ENCODE results near the gene OCRL. TPM values are rescaled to one million over a fixed set of nuclear protein-coding genes. Genes with fewer than 3 reads are reported as not detected.
A peak's percentile ranks its signal among the peaks of the same experiment; 100 is the strongest.
"Not testable (repeated sequence)": the region's sequence is repeated elsewhere in the genome, so short reads cannot be mapped to it uniquely, and the experiment has no call there.

OCRL gene
- total RNA-seq, 1 donor = 24.2 TPM

DNA sequence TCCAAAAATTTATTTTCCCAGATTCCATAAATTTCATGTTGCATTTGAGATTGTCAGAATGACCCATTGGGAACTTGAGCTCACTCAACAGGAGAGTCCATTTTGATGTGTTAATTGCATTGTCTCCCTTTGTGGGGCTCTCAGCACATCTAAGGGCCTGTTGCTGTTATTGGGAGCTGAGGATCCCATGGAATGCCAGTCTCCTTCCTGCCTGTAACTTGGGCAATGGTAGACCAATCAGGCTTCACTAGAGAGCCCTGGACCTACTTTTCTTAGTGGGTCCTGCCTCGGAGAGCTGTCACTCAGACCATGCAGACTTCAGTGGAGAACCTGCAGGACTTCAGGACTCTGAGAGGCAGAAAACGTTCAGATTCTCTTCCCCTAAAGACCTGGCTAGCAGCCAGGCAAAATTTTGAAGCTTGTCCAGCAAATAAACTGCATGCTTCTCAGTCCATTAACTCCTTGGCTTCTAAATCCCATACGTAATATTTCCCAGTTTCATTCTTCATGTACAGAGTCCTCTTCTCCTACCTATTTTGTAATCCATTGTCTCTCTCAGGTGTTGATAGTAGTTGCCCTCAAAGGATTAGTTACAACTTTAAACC lies 25.1 kb downstream of the OCRL start:
- TF ChIP-seq, protein P1, sequence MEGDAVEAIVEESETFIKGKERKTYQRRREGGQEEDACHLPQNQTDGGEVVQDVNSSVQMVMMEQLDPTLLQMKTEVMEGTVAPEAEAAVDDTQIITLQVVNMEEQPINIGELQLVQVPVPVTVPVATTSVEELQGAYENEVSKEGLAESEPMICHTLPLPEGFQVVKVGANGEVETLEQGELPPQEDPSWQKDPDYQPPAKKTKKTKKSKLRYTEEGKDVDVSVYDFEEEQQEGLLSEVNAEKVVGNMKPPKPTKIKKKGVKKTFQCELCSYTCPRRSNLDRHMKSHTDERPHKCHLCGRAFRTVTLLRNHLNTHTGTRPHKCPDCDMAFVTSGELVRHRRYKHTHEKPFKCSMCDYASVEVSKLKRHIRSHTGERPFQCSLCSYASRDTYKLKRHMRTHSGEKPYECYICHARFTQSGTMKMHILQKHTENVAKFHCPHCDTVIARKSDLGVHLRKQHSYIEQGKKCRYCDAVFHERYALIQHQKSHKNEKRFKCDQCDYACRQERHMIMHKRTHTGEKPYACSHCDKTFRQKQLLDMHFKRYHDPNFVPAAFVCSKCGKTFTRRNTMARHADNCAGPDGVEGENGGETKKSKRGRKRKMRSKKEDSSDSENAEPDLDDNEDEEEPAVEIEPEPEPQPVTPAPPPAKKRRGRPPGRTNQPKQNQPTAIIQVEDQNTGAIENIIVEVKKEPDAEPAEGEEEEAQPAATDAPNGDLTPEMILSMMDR (IDR thresholded peaks at IDR 0.05; ENCODE audit: insufficient read depth, low read length) = no peak
- H3K4me3 ChIP-seq (ENCODE audit: low read depth, low read length) = no peak overlapping the region
- peak; percentile 28 for DNase-seq (ENCODE audit: low read depth)

DNA sequence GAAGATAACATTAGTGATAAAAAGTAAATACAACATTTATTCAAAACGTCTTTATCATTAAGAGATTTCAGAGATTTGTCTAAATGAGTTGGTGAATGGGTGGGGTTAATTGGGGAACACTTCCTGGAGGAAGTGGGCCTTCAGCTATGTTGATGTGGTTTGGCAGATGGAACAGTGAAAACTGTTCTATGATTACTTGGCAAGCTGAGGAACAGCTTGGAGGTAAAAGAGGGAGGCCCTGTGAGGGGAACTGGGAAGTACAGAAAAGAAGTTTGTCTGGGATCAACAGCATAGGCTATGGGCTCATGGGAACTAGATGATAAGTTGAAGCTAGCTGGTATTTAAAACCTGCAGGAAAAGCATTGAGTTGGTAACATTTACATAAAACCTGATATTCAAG lies 26.0 kb downstream of the OCRL start:
- TF ChIP-seq, protein P1 (IDR thresholded peaks at IDR 0.05; ENCODE audit: insufficient read depth, low read length) = no peak
- H3K4me3 ChIP-seq (ENCODE audit: low read depth, low read length) = no peak overlapping the region
- peak; percentile 70 for DNase-seq (ENCODE audit: low read depth)

DNA sequence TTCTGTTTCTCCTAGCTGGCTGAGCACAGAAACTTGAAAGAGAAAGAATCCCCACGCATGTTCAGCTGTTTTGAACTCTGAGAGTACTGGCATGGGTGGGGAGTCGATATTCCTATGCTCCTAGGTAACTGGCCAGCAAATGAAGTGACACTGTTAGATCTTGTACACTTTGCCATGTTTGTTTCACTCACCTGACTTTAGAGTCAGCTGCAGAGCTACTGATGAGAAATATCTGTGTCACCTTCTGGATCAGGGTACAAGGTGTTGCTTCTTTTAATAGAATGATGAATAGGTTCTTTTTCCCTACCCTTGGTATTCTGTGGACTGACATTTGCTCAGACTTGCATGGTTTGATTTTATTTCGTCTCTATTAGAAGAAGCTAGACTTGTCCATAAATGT lies 28.3 kb downstream of the OCRL start:
- H3K4me3 ChIP-seq (ENCODE audit: low read depth, low read length) = no peak overlapping the region
- DNase-seq (ENCODE audit: low read depth) = no peak
- TF ChIP-seq, protein P1 (IDR thresholded peaks at IDR 0.05; ENCODE audit: insufficient read depth, low read length) = no peak

DNA sequence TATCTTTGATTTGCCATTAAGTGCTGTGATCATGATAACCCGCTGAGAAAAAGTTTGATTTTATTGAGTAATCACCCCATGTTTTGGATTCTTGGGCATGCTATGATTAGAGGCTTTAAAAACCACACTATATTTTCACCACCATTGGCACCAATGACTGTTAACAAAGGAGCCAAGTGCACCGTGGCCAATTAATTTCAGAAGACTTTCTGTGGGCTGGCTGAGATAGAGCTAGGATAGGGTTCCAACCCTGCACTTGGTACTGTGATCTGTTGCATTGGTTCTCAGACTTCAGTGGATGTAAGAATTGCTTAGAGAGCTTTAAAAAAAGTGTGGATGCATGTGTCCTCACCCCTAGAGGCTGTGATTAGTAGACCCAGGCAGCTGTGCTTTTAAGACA lies 32.4 kb downstream of the OCRL start:
- peak; percentile 42 for DNase-seq (ENCODE audit: low read depth)
- TF ChIP-seq, protein P1 (IDR thresholded peaks at IDR 0.05; ENCODE audit: insufficient read depth, low read length) = no peak
- H3K4me3 ChIP-seq (ENCODE audit: low read depth, low read length) = no peak overlapping the region

DNA sequence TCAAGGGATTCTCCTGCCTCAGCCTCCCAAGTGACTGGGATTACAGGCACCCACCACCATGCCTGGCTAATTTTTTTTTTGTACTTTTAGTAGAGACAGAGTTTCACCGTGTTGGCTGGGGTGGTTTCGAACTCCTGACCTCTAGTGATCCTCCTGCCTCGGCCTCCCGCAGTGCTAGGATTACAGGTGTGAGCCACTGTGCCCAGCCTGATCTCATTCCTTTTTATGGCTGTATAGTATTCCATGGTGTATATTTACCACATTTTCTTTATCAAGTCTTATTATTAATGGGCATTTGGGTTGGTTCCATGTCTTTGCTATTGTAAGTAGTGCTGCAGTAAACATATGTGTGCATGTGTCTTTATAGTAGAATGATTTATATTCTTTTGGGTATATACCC lies 33.6 kb downstream of the OCRL start:
- H3K4me3 ChIP-seq (ENCODE audit: low read depth, low read length); DNase-seq (ENCODE audit: low read depth): not testable (repeated sequence)

DNA sequence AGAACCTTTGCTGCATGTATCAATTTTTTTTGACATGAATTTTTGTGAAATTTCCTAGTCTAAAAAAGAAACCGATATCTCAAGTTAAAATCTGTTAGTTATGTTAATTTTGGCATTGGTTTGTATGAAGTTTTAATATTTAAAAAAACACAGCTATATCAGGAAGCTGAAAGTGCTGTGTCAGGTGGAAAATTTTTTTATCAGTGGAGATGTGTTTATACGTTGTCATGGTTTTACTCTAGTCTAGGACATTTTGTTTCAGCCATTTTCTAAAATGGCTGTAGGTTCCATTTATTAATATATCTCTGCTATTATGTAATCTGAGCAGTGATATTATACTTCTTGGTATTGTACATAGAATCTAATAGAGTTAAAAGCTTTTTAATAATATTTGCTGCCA lies 34.2 kb downstream of the OCRL start:
- no peak for DNase-seq (ENCODE audit: low read depth)
- H3K4me3 ChIP-seq (ENCODE audit: low read depth, low read length) = no peak overlapping the region
- TF ChIP-seq, protein P1 (IDR thresholded peaks at IDR 0.05; ENCODE audit: insufficient read depth, low read length) = no peak

DNA sequence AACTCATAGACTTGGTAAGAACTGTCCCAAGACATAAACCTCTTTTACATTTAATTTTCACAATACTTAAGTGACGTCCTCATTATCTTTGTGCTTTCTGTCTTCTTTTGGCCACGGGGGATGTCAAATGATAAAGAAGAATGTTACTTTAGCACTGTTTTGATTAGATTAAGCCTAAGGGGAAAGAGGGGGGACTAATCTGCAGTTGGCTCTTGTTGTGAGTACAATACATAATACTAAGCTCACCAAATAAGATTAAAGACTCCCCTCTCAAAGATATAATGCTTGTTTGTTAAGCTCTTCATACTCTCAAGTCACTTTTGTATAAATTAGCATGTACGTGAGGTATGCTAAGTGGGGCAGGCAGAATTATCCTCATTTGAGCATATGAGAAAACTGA lies 36.5 kb downstream of the OCRL start:
- DNase-seq (ENCODE audit: low read depth) = no peak
- TF ChIP-seq, protein P1 (IDR thresholded peaks at IDR 0.05; ENCODE audit: insufficient read depth, low read length) = no peak
- no peak overlapping the region for H3K4me3 ChIP-seq (ENCODE audit: low read depth, low read length)
